Prostate gland (tissue), 2 donors: Measurements from ENCODE around the gene SOCS6.
A peak's percentile ranks its signal among the peaks of the same experiment; 100 is the strongest.

Experiments used
- POLR2A ChIP-seq: fragments of 450-650 bp; IDR thresholded peaks from one replicate; pipeline ENCODE4 v1.6.1; 2016; ENCODE audit warnings: antibody characterized with exemption, mild to moderate bottlenecking
- POLR2AphosphoS5 ChIP-seq: sonication (generic); formaldehyde crosslinking; IDR thresholded peaks from one replicate; pipeline ENCODE4 v1.6.1; 2017; ENCODE audit warnings: antibody characterized with exemption
- TF ChIP-seq, protein P1 (sequence below), 4 experiments: fragments of 200-600 bp in 2 of 4; fragments of 450-650 bp in 2 of 4; sonication (generic) in 2 of 4; IDR thresholded peaks; 1 replicate in 3 of 4; 2 replicates in 1 of 4; pipeline ENCODE4 v1.5.1; 2016 to 2019; ENCODE audit warnings: antibody characterized with exemption in 4 of 4, mild to moderate bottlenecking in 2 of 4, moderate library complexity in 2 of 4

- TF ChIP-seq, protein P1, sequence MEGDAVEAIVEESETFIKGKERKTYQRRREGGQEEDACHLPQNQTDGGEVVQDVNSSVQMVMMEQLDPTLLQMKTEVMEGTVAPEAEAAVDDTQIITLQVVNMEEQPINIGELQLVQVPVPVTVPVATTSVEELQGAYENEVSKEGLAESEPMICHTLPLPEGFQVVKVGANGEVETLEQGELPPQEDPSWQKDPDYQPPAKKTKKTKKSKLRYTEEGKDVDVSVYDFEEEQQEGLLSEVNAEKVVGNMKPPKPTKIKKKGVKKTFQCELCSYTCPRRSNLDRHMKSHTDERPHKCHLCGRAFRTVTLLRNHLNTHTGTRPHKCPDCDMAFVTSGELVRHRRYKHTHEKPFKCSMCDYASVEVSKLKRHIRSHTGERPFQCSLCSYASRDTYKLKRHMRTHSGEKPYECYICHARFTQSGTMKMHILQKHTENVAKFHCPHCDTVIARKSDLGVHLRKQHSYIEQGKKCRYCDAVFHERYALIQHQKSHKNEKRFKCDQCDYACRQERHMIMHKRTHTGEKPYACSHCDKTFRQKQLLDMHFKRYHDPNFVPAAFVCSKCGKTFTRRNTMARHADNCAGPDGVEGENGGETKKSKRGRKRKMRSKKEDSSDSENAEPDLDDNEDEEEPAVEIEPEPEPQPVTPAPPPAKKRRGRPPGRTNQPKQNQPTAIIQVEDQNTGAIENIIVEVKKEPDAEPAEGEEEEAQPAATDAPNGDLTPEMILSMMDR (IDR thresholded peaks at IDR 0.05): no peak
- TF ChIP-seq POLR2AphosphoS5: peak; percentile 60
- TF ChIP-seq POLR2A: no peak
Measured at GRCh38 chr18:70273021-70273420, 15.8 kb upstream of the SOCS6 start.
